H9 (cell line): ENCODE data around the gene QSOX2. TPM values are rescaled to one million over a fixed set of nuclear protein-coding genes. Genes with fewer than 3 reads are reported as not detected.

Source experiments
- DNase-seq: peaks from one replicate; pipeline ENCODE4 v3.0.0-alpha.2; 2017
- H2AFZ ChIP-seq: one replicate; pipeline ENCODE4 v1.6.1; 2013; ENCODE audit warnings: mild to moderate bottlenecking, low read length, control low read depth, moderate library complexity
- H2AK5ac ChIP-seq: 2 replicates; pipeline ENCODE4 v1.6.1; 2013; ENCODE audit warnings: low read length, control low read depth, mixed read lengths; ENCODE audit not compliant: insufficient read length
- H2BK120ac ChIP-seq: one replicate; pipeline ENCODE4 v1.6.1; 2013; ENCODE audit warnings: low read depth, mild to moderate bottlenecking, low read length, control low read depth, inconsistent platforms; ENCODE audit not compliant: poor library complexity, severe bottlenecking
- H2BK12ac ChIP-seq: 2 replicates; pipeline ENCODE4 v1.6.1; 2013; ENCODE audit warnings: low read length, control low read depth, mixed read lengths, low read depth; ENCODE audit not compliant: insufficient read length
- H2BK15ac ChIP-seq: 2 replicates; pipeline ENCODE4 v1.6.1; 2013; ENCODE audit warnings: low read depth, low read length, control low read depth
- H2BK20ac ChIP-seq: one replicate; pipeline ENCODE4 v1.6.1; 2013; ENCODE audit warnings: low read depth, mild to moderate bottlenecking, low read length, control low read depth, inconsistent platforms; ENCODE audit not compliant: poor library complexity, severe bottlenecking
- H2BK5ac ChIP-seq: 2 replicates; pipeline ENCODE4 v1.6.1; 2013; ENCODE audit warnings: low read length, control low read depth, mixed read lengths; ENCODE audit not compliant: insufficient read length
- H3K14ac ChIP-seq: 2 replicates; pipeline ENCODE4 v1.6.1; 2013; ENCODE audit warnings: low read length, control low read depth; ENCODE audit not compliant: insufficient read depth
- H3K18ac ChIP-seq: 2 replicates; pipeline ENCODE4 v1.6.1; 2013; ENCODE audit warnings: low read depth, mild to moderate bottlenecking, mixed read lengths, low read length, control low read depth; ENCODE audit not compliant: insufficient read length
- H3K23ac ChIP-seq: 2 replicates; pipeline ENCODE4 v1.6.1; 2013; ENCODE audit warnings: low read length, control low read depth, mixed read lengths, low read depth; ENCODE audit not compliant: insufficient read length
- H3K23me2 ChIP-seq: 2 replicates; pipeline ENCODE4 v1.6.1; 2013; ENCODE audit warnings: low read depth, mild to moderate bottlenecking, mixed read lengths, low read length, control low read depth; ENCODE audit not compliant: insufficient read length, poor library complexity, severe bottlenecking
- H3K27ac ChIP-seq: 2 replicates; pipeline ENCODE4 v1.5.1; 2013; ENCODE audit warnings: low read length, control low read depth, mixed read lengths, low read depth; ENCODE audit not compliant: insufficient read length
- H3K27me3 ChIP-seq: 2 replicates; pipeline ENCODE4 v1.6.1; 2013; ENCODE audit warnings: low read length, control low read depth, inconsistent platforms; ENCODE audit not compliant: insufficient read depth
- H3K4ac ChIP-seq: 2 replicates; pipeline ENCODE4 v1.6.1; 2013; ENCODE audit warnings: low read depth, mild to moderate bottlenecking, control low read depth, inconsistent platforms, low read length, moderate library complexity
- H3K4me1 ChIP-seq: 2 replicates; pipeline ENCODE4 v1.6.1; 2013; ENCODE audit warnings: low read length, control low read depth, inconsistent platforms; ENCODE audit not compliant: insufficient read depth
- H3K4me2 ChIP-seq: 2 replicates; pipeline ENCODE4 v1.6.1; 2013; ENCODE audit warnings: low read length, control low read depth, mixed read lengths; ENCODE audit not compliant: insufficient read length, insufficient read depth
- H3K56ac ChIP-seq: 2 replicates; pipeline ENCODE4 v1.6.1; 2013; ENCODE audit warnings: low read depth, mild to moderate bottlenecking, mixed read lengths, low read length, control low read depth; ENCODE audit not compliant: insufficient read length
- H3K79me1 ChIP-seq: 2 replicates; pipeline ENCODE4 v1.6.1; 2013; ENCODE audit warnings: low read depth, mild to moderate bottlenecking, moderate library complexity, low read length, control low read depth, inconsistent platforms; ENCODE audit not compliant: insufficient read depth, poor library complexity, severe bottlenecking
- H3K79me2 ChIP-seq: 2 replicates; pipeline ENCODE4 v1.6.1; 2013; ENCODE audit warnings: low read length, control low read depth, inconsistent platforms; ENCODE audit not compliant: insufficient read depth
- H3K9ac ChIP-seq: 2 replicates; pipeline ENCODE4 v1.6.1; 2013; ENCODE audit warnings: low read length, control low read depth, mixed read lengths; ENCODE audit not compliant: insufficient read length; ENCODE audit errors: extremely low read depth
- H3K9me3 ChIP-seq: one replicate; pipeline ENCODE4 v1.6.1; 2013; ENCODE audit warnings: low read depth, low read length, inconsistent platforms; ENCODE audit not compliant: control insufficient read depth
- H3T11ph ChIP-seq: one replicate; pipeline ENCODE4 v1.6.1; 2013; ENCODE audit warnings: mild to moderate bottlenecking, low read length, control low read depth, inconsistent platforms
- H4K20me1 ChIP-seq: one replicate; pipeline ENCODE4 v1.6.1; 2013; ENCODE audit not compliant: control insufficient read depth, insufficient read length, insufficient read depth
- H4K5ac ChIP-seq: 2 replicates; pipeline ENCODE4 v1.6.1; 2013; ENCODE audit warnings: low read depth, mild to moderate bottlenecking, mixed read lengths, low read length, control low read depth; ENCODE audit not compliant: insufficient read length
- H4K8ac ChIP-seq: replicated peaks from 2 replicates; pipeline ENCODE4 v1.6.1; 2013; ENCODE audit warnings: low read length, control low read depth, mixed read lengths, low read depth; ENCODE audit not compliant: insufficient read length
- H4K91ac ChIP-seq: 2 replicates; pipeline ENCODE4 v1.6.1; 2013; ENCODE audit warnings: low read depth, mild to moderate bottlenecking, moderate library complexity, mixed read lengths, low read length, control low read depth; ENCODE audit not compliant: insufficient read length
- H3K27ac Mint-ChIP-seq, 3 experiments: 2 replicates in 2 of 3; 3 replicates in 1 of 3; pipeline ENCODE4 v1.8.0; 2020 to 2021; ENCODE audit warnings: mixed read lengths in 3 of 3, mild to moderate bottlenecking in 1 of 3, moderate library complexity in 1 of 3
- H3K27me3 Mint-ChIP-seq: 2 replicates; pipeline ENCODE4 v1.8.0; 2021; ENCODE audit warnings: low read depth, mild to moderate bottlenecking, moderate library complexity, mixed read lengths
- H3K36me3 Mint-ChIP-seq, 3 experiments: 2 replicates in 2 of 3; 3 replicates in 1 of 3; pipeline ENCODE4 v1.8.0; 2020 to 2021; ENCODE audit warnings: low read depth in 3 of 3, mixed read lengths in 3 of 3; ENCODE audit not compliant: insufficient read depth in 1 of 3
- H3K4me1 Mint-ChIP-seq, 2 experiments: 2 replicates each; pipeline ENCODE4 v1.8.0; 2020; ENCODE audit warnings: mixed read lengths in 2 of 2
- H3K4me3 Mint-ChIP-seq, 2 experiments: 2 replicates in 1 of 2; 3 replicates in 1 of 2; pipeline ENCODE4 v1.8.0; 2020 to 2021; ENCODE audit warnings: mild to moderate bottlenecking in 2 of 2, mixed read lengths in 2 of 2, moderate library complexity in 1 of 2
- H3K9me3 Mint-ChIP-seq, 2 experiments: 2 replicates in 1 of 2; 3 replicates in 1 of 2; pipeline ENCODE4 v1.8.0; 2020; ENCODE audit warnings: mild to moderate bottlenecking in 2 of 2, mixed read lengths in 2 of 2, moderate library complexity in 1 of 2
- WGBS: extraction: QIAGEN DNeasy Blood & Tissue Kit; methylation state at CpG from one replicate; pipeline ENCODE4 v1.1.7; 2013; ENCODE audit warnings: missing lambda C conversion rate, low lambda C conversion rate, mixed read lengths; ENCODE audit not compliant: insufficient read length; ENCODE audit errors: extremely low coverage; 5-methylcytosine and 5-hydroxymethylcytosine counted together
- total RNA-seq: library from RNA; stranded (reverse); gene quantifications from 2 replicates; pipeline ENCODE4 v1.2.1, GENCODE V29; 2021
- TF ChIP-seq, protein P1 (sequence below): fragments of 200-600 bp; sonication (generic); conservative IDR thresholded peaks from 3 replicates; pipeline ENCODE4 v1.8.0; 2021; ENCODE audit warnings: antibody characterized with exemption, mild to moderate bottlenecking

The QSOX2 gene
- total RNA-seq, 1 experiment from 2014 or later = 25.8 TPM

DNA sequence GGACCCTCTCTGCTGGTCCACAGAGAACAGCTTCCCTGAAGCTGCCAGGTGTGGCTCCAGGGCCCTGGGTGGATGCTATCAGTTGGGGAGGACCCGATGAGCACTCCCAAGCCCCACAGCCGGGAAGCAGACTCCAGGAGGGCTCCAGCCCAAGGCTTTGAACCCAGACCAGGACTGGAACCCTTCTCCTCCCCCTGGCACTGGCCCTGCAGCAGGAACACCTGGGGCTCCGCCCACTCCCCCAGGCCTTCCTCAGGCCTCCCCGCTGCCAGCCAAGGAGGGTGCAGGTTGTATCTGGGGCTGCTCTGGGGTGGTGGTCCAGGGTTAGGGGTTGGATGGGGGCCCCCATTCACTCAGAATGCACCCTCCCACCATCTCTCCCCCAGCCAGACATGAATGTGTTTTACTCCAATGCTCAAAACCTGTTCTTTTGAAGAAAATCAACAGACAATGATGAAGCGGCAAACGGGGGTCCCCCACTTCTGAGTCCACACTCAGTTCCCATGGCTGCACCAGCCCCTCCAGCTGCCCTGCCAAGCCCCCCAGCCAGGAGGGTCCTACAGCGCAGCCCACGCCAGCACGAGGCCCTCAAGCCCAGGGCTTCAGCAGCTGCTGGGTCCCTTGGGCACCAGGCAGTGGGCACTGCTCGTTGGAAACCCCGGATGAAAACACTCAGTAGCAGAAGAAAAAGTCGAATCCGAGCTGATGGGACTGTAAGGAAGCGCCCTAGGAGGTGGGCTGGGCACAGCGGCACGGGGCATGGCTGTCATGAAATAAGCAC lies 35.1 kb upstream of the QSOX2 start:
- H3K18ac ChIP-seq = no peak overlapping the region
- Mint-ChIP-seq H3K27me3 (peaks cover 3% of the 10 kb centered on the region; the same call in 1 of the 2 replicates), H3K27ac (peak overlapping the region in 1 of 3 experiments; percentile 62; a peak in 1 of 7 replicates), H3K36me3 (no peaks in the 10 kb centered on the region), H3K9me3 (peaks cover 0 to 3% of the 10 kb centered on the region in 2 experiments; a peak in 2 of 5 replicates), H3K4me3 (no peak overlapping the region), H3K4me1 (peaks cover 4 to 10% of the 10 kb centered on the region in 2 experiments; a peak in 2 of 4 replicates)
- H3K9ac ChIP-seq = no peak overlapping the region
- H3K23ac ChIP-seq = no peak overlapping the region
- H4K91ac ChIP-seq = no peak overlapping the region
- H3K9me3 ChIP-seq = no peaks in the 10 kb centered on the region
- TF ChIP-seq, protein P1, sequence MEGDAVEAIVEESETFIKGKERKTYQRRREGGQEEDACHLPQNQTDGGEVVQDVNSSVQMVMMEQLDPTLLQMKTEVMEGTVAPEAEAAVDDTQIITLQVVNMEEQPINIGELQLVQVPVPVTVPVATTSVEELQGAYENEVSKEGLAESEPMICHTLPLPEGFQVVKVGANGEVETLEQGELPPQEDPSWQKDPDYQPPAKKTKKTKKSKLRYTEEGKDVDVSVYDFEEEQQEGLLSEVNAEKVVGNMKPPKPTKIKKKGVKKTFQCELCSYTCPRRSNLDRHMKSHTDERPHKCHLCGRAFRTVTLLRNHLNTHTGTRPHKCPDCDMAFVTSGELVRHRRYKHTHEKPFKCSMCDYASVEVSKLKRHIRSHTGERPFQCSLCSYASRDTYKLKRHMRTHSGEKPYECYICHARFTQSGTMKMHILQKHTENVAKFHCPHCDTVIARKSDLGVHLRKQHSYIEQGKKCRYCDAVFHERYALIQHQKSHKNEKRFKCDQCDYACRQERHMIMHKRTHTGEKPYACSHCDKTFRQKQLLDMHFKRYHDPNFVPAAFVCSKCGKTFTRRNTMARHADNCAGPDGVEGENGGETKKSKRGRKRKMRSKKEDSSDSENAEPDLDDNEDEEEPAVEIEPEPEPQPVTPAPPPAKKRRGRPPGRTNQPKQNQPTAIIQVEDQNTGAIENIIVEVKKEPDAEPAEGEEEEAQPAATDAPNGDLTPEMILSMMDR = no peak
- WGBS = no CpG with 5 or more reads among the region's 16 CpGs
- no peaks in the 10 kb centered on the region for H3K27me3 ChIP-seq
- H2BK120ac ChIP-seq = no peak overlapping the region
- no peak overlapping the region for H2BK15ac ChIP-seq
- no peak overlapping the region for H2BK5ac ChIP-seq
- no peaks in the 10 kb centered on the region for H3K79me2 ChIP-seq
- no peak overlapping the region for H2AFZ ChIP-seq
- no peak overlapping the region for H3K27ac ChIP-seq
- no peak overlapping the region for H2BK20ac ChIP-seq
- no peak overlapping the region for H3K4ac ChIP-seq
- no peak overlapping the region for H3K14ac ChIP-seq
- H3K23me2 ChIP-seq = peaks cover 3% of the 10 kb centered on the region
- H4K8ac ChIP-seq = no peak overlapping the region
- no peaks in the 10 kb centered on the region for H3K4me1 ChIP-seq
- H3K56ac ChIP-seq = no peak overlapping the region
- no peaks in the 10 kb centered on the region for H3K79me1 ChIP-seq
- no peak overlapping the region for H2AK5ac ChIP-seq
- no peak overlapping the region for H3T11ph ChIP-seq
- DNase-seq = no peak
- H4K20me1 ChIP-seq = no peaks in the 10 kb centered on the region
- no peak overlapping the region for H4K5ac ChIP-seq
- no peak overlapping the region for H3K4me2 ChIP-seq
- no peak overlapping the region for H2BK12ac ChIP-seq
